Parathyroid adenoma (tissue), 2 donors: ENCODE data around the gene ADGRL4.
"Not testable (repeated sequence)": the region's sequence is repeated elsewhere in the genome, so short reads cannot be mapped to it uniquely, and the experiment has no call there.

Experiments used
- H2AFZ ChIP-seq: fragments of 300-600 bp; sonication (generic); one replicate; pipeline ENCODE4 v1.7.0; 2017; ENCODE audit warnings: antibody characterized with exemption, mild to moderate bottlenecking
- H3K27ac ChIP-seq: fragments of 300-600 bp; sonication (generic); one replicate; pipeline ENCODE4 v1.7.0; 2017
- H3K27me3 ChIP-seq: fragments of 300-600 bp; sonication (generic); one replicate; pipeline ENCODE4 v1.7.0; 2017; ENCODE audit warnings: low read length; ENCODE audit not compliant: control insufficient read depth, insufficient read depth
- H3K36me3 ChIP-seq: fragments of 300-600 bp; sonication (generic); one replicate; pipeline ENCODE4 v1.7.0; 2017; ENCODE audit warnings: low read length; ENCODE audit not compliant: control insufficient read depth, insufficient read depth
- H3K4me1 ChIP-seq: fragments of 300-600 bp; sonication (generic); one replicate; pipeline ENCODE4 v1.7.0; 2017; ENCODE audit warnings: control low read depth
- H3K4me2 ChIP-seq: fragments of 300-600 bp; sonication (generic); one replicate; pipeline ENCODE4 v1.7.0; 2017; ENCODE audit warnings: low read length
- H3K4me3 ChIP-seq: fragments of 300-600 bp; sonication (generic); one replicate; pipeline ENCODE4 v1.7.0; 2017; ENCODE audit warnings: low read depth, low read length
- H3K79me2 ChIP-seq: fragments of 300-600 bp; sonication (generic); one replicate; pipeline ENCODE4 v1.7.0; 2017; ENCODE audit warnings: control low read depth
- H3K9ac ChIP-seq: fragments of 300-600 bp; sonication (generic); one replicate; pipeline ENCODE4 v1.7.0; 2017; ENCODE audit warnings: mild to moderate bottlenecking
- H3K9me3 ChIP-seq: fragments of 300-600 bp; sonication (generic); one replicate; pipeline ENCODE4 v1.7.0; 2017; ENCODE audit warnings: low read length; ENCODE audit not compliant: control insufficient read depth
- CTCF ChIP-seq: fragments of 300-600 bp; sonication (generic); IDR thresholded peaks from one replicate; pipeline ENCODE4 v1.7.0; 2017; ENCODE audit warnings: antibody characterized with exemption, mild to moderate bottlenecking
- donor health status: primary hyperparathyroidism.

Gene ADGRL4

GRCh38 chr1:78892260-78892840 is 114.2 kb downstream of the ADGRL4 start:
- H3K4me1 ChIP-seq, result no peaks in the 10 kb centered on the region
- H3K27me3 ChIP-seq, result no peaks in the 10 kb centered on the region
- no peaks in the 10 kb centered on the region for H3K36me3 ChIP-seq
- no peaks in the 10 kb centered on the region for H3K9me3 ChIP-seq
- H3K79me2 ChIP-seq, result no peaks in the 10 kb centered on the region
- no peak overlapping the region for H3K4me2 ChIP-seq
- H2AFZ ChIP-seq, result no peak overlapping the region
- no peak overlapping the region for H3K27ac ChIP-seq
- no peak for TF ChIP-seq CTCF
- no peak overlapping the region for H3K9ac ChIP-seq
- no peak overlapping the region for H3K4me3 ChIP-seq

GRCh38 chr1:78887458-78887857 is 119.1 kb downstream of the ADGRL4 start:
- H3K4me3 ChIP-seq, result no peak overlapping the region
- no peak overlapping the region for H3K27ac ChIP-seq
- no peaks in the 10 kb centered on the region for H3K4me1 ChIP-seq
- no peaks in the 10 kb centered on the region for H3K27me3 ChIP-seq
- no peak overlapping the region for H3K9ac ChIP-seq
- H3K4me2 ChIP-seq, result no peak overlapping the region
- no peaks in the 10 kb centered on the region for H3K9me3 ChIP-seq
- H3K79me2 ChIP-seq, result no peaks in the 10 kb centered on the region
- no peaks in the 10 kb centered on the region for H3K36me3 ChIP-seq
- no peak overlapping the region for H2AFZ ChIP-seq
- no peak for TF ChIP-seq CTCF

- no peaks in the 10 kb centered on the region for H3K79me2 ChIP-seq
- H3K4me3 ChIP-seq, result no peak overlapping the region
- no peaks in the 10 kb centered on the region for H3K4me1 ChIP-seq
- no peak for TF ChIP-seq CTCF
- H3K4me2 ChIP-seq, result no peak overlapping the region
- no peak overlapping the region for H3K27ac ChIP-seq
- no peaks in the 10 kb centered on the region for H3K36me3 ChIP-seq
- no peaks in the 10 kb centered on the region for H3K27me3 ChIP-seq
- H3K9ac ChIP-seq, result no peak overlapping the region
- H2AFZ ChIP-seq, result no peak overlapping the region
- H3K9me3 ChIP-seq, result no peaks in the 10 kb centered on the region
These were observed 121.7 kb downstream of the ADGRL4 start for GRCh38 chr1:78884685-78885452.

GRCh38 chr1:78880223-78880622 is 126.3 kb downstream of the ADGRL4 start:
- no peaks in the 10 kb centered on the region for H3K36me3 ChIP-seq
- no peak overlapping the region for H3K4me2 ChIP-seq
- TF ChIP-seq CTCF, result no peak
- no peak overlapping the region for H2AFZ ChIP-seq
- H3K27ac ChIP-seq, result no peak overlapping the region
- no peaks in the 10 kb centered on the region for H3K9me3 ChIP-seq
- no peak overlapping the region for H3K4me3 ChIP-seq
- no peak overlapping the region for H3K9ac ChIP-seq
- H3K27me3 ChIP-seq, result no peaks in the 10 kb centered on the region
- no peaks in the 10 kb centered on the region for H3K79me2 ChIP-seq
- no peaks in the 10 kb centered on the region for H3K4me1 ChIP-seq

GRCh38 chr1:78875986-78876385 is 130.5 kb downstream of the ADGRL4 start:
- H3K79me2 ChIP-seq, H3K27me3 ChIP-seq, H3K4me1 ChIP-seq, H3K4me2 ChIP-seq, H2AFZ ChIP-seq, H3K4me3 ChIP-seq, H3K36me3 ChIP-seq, H3K9ac ChIP-seq, H3K27ac ChIP-seq, H3K9me3 ChIP-seq: not testable (repeated sequence)

- H2AFZ ChIP-seq, H3K27me3 ChIP-seq, H3K4me2 ChIP-seq, H3K4me1 ChIP-seq, H3K36me3 ChIP-seq, H3K79me2 ChIP-seq, H3K9me3 ChIP-seq, H3K27ac ChIP-seq, H3K4me3 ChIP-seq, H3K9ac ChIP-seq: not testable (repeated sequence)
These were observed 133.7 kb downstream of the ADGRL4 start for GRCh38 chr1:78872801-78873200.
